Measurements from ENCODE around the gene ATF2.

DNA sequence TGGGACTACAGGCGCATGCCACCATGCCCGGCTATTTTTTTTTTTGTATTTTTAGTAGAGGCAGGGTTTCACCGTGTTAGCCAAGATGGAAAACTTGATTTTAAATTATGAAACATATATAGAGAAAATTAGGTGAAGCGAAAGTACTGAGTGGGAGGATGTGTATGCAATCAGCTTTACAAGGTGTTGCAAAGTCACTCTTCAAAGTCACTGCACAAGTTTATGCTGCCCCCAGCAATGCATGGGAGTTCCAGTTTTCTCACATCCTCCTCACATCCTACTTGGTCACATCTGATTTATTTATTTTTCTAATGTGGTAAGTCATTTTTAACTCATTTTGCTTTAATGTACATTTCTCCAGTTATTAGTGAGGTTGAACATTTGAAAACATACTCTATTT, 113.7 kb downstream of the ATF2 start:
- no peak for TF ChIP-seq POLR2A (IDR thresholded peaks at IDR 0.05)
- TF ChIP-seq, protein P1, sequence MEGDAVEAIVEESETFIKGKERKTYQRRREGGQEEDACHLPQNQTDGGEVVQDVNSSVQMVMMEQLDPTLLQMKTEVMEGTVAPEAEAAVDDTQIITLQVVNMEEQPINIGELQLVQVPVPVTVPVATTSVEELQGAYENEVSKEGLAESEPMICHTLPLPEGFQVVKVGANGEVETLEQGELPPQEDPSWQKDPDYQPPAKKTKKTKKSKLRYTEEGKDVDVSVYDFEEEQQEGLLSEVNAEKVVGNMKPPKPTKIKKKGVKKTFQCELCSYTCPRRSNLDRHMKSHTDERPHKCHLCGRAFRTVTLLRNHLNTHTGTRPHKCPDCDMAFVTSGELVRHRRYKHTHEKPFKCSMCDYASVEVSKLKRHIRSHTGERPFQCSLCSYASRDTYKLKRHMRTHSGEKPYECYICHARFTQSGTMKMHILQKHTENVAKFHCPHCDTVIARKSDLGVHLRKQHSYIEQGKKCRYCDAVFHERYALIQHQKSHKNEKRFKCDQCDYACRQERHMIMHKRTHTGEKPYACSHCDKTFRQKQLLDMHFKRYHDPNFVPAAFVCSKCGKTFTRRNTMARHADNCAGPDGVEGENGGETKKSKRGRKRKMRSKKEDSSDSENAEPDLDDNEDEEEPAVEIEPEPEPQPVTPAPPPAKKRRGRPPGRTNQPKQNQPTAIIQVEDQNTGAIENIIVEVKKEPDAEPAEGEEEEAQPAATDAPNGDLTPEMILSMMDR (IDR thresholded peaks at IDR 0.05), result no peak

Data from heart left ventricle (tissue), 13 donors.